ENCODE results near the gene TPM4. TPM values are rescaled to one million over a fixed set of nuclear protein-coding genes. Genes with fewer than 3 reads are reported as not detected.
A peak's percentile ranks its signal among the peaks of the same experiment; 100 is the strongest.

TPM4 gene
- total RNA-seq, 1 experiment from 2014 or later: 219 TPM

DNA sequence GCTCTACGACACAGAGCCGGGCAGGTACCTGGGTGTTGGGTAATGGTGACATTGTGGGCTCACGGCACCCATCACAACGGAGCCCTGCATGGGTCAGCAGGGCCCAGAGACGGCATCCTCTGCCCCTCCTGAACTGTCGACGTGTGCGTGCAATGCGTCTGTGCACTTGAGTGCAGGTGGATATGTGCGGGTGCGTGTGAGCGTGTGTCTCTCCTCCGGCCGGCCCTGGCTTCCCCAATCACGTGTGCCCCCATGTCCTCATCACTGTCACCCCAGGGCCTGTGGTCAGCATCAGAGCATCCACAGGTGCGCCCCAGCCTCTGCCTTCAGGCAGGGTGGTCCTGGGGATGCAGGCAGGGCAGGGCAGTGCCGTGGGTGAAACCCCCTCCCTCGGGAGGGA lies 37.2 kb upstream of the TPM4 start:
- intact Hi-C loops (cut with micrococcal nuclease; ENCODE audit: unreplicated experiment): no loop called here
- CTCF ChIA-PET: no interaction called here
- no peaks in the 10 kb centered on the region for H3K9me3 Mint-ChIP-seq (ENCODE audit: low read depth, unreplicated experiment)
- TF ChIP-seq CTCF (IDR thresholded peaks at IDR 0.05; ENCODE audit: unreplicated experiment): no peak
- H3K36me3 Mint-ChIP-seq (ENCODE audit: insufficient read depth, unreplicated experiment): no peaks in the 10 kb centered on the region
- DNase-seq: no peak
- no peak overlapping the region for H3K27ac Mint-ChIP-seq (ENCODE audit: unreplicated experiment)
- no peak overlapping the region for H3K4me3 Mint-ChIP-seq (ENCODE audit: low read depth, unreplicated experiment)
- BruUV-seq (replicated peaks): no TSS peak
- no peaks in the 10 kb centered on the region for H3K4me1 Mint-ChIP-seq (ENCODE audit: low read depth, unreplicated experiment)
- H3K27me3 Mint-ChIP-seq (ENCODE audit: unreplicated experiment): peaks cover 14% of the 10 kb centered on the region

DNA sequence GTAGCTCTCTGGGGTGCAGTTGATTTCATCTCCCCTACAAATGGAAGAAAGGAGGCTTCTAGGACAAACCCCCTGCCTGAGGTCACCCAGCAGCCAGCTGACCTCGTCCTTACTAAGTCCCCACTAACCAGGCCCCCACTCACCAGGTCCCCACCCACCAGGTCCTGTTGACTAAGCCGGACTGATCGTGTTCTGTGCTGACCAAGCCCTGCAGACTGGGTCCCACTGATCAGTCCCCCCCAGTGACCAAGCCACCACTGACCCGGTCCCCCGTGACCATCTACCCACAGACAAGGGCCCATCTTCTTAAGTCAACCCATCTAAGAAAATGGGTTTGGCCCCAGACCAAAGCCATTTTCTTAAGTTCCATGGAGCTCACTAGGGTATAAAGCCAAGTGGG lies 36.8 kb upstream of the TPM4 start:
- no TSS peak for BruUV-seq (replicated peaks)
- Mint-ChIP-seq H3K4me3 (ENCODE audit: low read depth, unreplicated experiment) (no peak overlapping the region), H3K27ac (ENCODE audit: unreplicated experiment) (no peak overlapping the region), H3K9me3 (ENCODE audit: low read depth, unreplicated experiment) (no peaks in the 10 kb centered on the region), H3K4me1 (ENCODE audit: low read depth, unreplicated experiment) (no peaks in the 10 kb centered on the region), H3K27me3 (ENCODE audit: unreplicated experiment) (peaks cover 14% of the 10 kb centered on the region), H3K36me3 (ENCODE audit: insufficient read depth, unreplicated experiment) (no peaks in the 10 kb centered on the region)
- TF ChIP-seq CTCF (IDR thresholded peaks at IDR 0.05; ENCODE audit: unreplicated experiment): no peak
- CTCF ChIA-PET: no interaction called here
- DNase-seq: no peak
- intact Hi-C loops (cut with micrococcal nuclease; ENCODE audit: unreplicated experiment): no loop called here

GRCh38 chr19:16040642-16041041 lies 35.7 kb upstream of the TPM4 start:
- no peak overlapping the region for H3K27ac Mint-ChIP-seq (ENCODE audit: unreplicated experiment)
- CTCF ChIA-PET: no interaction called here
- DNase-seq: no peak
- no peak for TF ChIP-seq CTCF (IDR thresholded peaks at IDR 0.05; ENCODE audit: unreplicated experiment)
- no peak overlapping the region for H3K4me3 Mint-ChIP-seq (ENCODE audit: low read depth, unreplicated experiment)
- BruUV-seq (replicated peaks): no TSS peak
- H3K27me3 Mint-ChIP-seq (ENCODE audit: unreplicated experiment): peaks cover 14% of the 10 kb centered on the region
- H3K36me3 Mint-ChIP-seq (ENCODE audit: insufficient read depth, unreplicated experiment): no peaks in the 10 kb centered on the region
- intact Hi-C loops (cut with micrococcal nuclease; ENCODE audit: unreplicated experiment): loop anchor here (5.0 kb wide), 1 partner anchor 142 kb away; no protein-coding TSS in a partner anchor
- no peaks in the 10 kb centered on the region for H3K4me1 Mint-ChIP-seq (ENCODE audit: low read depth, unreplicated experiment)
- H3K9me3 Mint-ChIP-seq (ENCODE audit: low read depth, unreplicated experiment): no peaks in the 10 kb centered on the region

GRCh38 chr19:16041299-16041990 lies 34.9 kb upstream of the TPM4 start:
- Mint-ChIP-seq H3K4me3 (ENCODE audit: low read depth, unreplicated experiment) (no peak overlapping the region), H3K27me3 (ENCODE audit: unreplicated experiment) (peaks cover 14% of the 10 kb centered on the region), H3K36me3 (ENCODE audit: insufficient read depth, unreplicated experiment) (no peaks in the 10 kb centered on the region), H3K9me3 (ENCODE audit: low read depth, unreplicated experiment) (no peaks in the 10 kb centered on the region), H3K27ac (ENCODE audit: unreplicated experiment) (no peak overlapping the region), H3K4me1 (ENCODE audit: low read depth, unreplicated experiment) (no peaks in the 10 kb centered on the region)
- intact Hi-C loops (cut with micrococcal nuclease; ENCODE audit: unreplicated experiment): loop anchor here (5.0 kb wide), 1 partner anchor 141 kb away; no protein-coding TSS in a partner anchor
- TF ChIP-seq CTCF (IDR thresholded peaks at IDR 0.05; ENCODE audit: unreplicated experiment): peak; percentile 71
- no TSS peak for BruUV-seq (replicated peaks)
- DNase-seq: peak; percentile 85
- CTCF ChIA-PET: interaction anchor here (0.5 to 1.4 kb wide), 11 partner anchors 16 to 412 kb away, joined by 3 to 11 read pairs (median 4); partner anchors contain the start of genes FAM32A, HSH2D and RAB8A

Data from Calu3 (cell line).